H54 (cell line): ENCODE results near the gene ZNF385C.

Source experiments
- DNase-seq: peaks from one replicate; pipeline ENCODE4 v3.0.0; 2011; ENCODE audit warnings: low spot score, mixed read lengths; ENCODE audit not compliant: insufficient read length
- FAIRE-seq: peaks from 3 replicates; lab custom pipeline; 2011; peaks lifted over from hg19 to GRCh38; lab: Jason Lieb, UNC
- POLR2A ChIP-seq: IDR thresholded peaks from 2 replicates; pipeline ENCODE4 v1.6.1; 2011; ENCODE audit warnings: low read depth, mild to moderate bottlenecking, low read length

Gene ZNF385C

DNA sequence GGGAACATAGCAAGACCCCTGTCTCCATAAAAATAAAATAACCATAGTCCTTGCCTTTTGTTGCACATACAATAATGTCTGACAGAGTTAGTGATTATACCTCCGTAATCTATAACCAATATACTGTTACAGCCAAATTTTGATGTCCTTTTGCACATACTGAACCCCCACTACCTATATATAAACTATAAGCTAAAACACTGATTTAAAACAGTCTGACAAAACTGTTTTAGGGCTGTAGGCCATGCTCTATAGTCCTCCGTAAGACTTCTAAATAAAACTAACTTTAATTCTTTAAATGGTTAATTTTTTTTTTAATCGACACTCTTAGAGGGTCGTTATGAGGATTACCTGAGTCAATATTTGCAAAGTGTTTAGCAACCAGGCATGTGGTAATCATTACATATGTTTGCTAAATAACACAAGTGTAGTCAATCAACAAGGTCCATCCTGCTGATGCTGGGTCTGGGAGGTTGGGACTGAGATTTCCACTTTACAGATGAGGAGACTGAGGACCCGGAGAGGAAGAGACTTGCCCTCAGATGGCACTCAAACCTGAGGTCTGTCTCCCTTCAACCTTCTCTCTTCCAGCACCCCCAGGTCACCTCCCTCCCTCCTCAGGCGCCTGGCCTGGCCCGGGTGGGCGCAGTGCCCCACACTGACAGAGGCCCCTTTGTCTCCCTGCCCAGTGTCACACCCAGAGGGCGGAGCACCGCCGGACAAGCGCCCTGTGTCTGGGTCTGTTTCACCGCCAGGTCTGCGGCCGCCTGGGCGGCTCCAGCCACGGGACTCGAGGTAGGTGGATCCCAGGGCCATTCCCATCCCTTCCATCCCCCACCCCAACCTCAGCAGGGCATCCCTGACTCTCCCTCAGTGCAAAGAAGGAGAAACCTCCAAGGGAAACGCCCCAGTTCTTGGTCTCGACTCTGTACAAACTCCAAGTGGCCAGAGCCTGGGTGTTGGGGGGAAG lies 10.3 kb downstream of the ZNF385C start:
- DNase-seq (no peak), FAIRE-seq (no peak)
- no peak for TF ChIP-seq POLR2A

DNA sequence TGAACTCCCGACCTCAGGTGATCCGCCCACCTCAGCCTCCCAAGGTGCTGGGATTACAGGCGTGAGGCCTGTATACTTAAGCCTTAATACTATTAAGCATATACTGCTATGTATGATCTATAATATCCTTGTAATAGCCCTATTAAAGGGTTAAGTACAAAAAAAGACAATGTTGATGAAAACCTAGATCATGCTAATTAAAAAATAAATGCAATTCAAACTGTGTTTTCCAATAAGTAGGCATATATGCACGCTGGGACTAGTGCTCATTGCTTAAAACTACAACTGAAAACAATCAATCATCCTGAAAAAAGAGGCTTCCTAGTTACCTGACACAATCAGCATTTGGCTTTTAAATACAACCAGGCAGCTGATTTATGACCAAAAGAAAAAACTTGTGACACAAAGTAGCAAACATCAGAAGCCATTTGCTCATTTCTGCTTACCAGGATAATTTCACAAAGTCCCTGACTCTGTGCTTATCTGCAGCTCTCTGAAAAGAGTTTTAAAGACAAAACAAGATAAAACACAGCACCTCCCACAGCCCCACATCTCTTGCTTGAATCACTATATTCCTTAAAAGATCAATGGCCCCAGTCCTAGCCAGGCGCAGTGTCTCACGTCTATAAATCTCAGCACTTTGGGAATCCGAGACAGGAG lies 11.1 kb downstream of the ZNF385C start:
- no peak for FAIRE-seq
- TF ChIP-seq POLR2A, result no peak

GRCh38 chr17:42081516-42082129 lies 16.6 kb downstream of the ZNF385C start:
- TF ChIP-seq POLR2A, result no peak
- FAIRE-seq, result no peak
- no peak for DNase-seq

More for the DNA sequence above, 11.1 kb downstream of the ZNF385C start:
- no peak for DNase-seq

DNA sequence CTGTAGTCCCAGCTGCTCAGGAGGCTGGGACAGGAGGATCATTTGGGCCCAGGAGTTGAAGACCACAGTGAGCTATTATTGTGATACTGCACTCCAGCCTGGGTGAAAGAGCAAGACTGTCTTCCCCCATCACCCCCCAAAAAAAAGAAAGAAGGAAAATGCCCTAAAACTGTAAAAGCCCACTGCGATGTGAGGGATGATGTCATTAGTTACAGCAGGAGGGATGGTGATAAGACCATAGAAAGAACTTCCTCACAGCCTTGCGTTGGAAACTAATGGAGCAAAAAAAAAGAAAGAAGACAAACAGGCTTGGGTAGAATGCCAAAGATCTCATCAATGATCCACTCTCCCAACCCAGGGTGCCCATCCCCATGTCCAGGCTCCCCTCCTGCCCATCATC lies 18.7 kb downstream of the ZNF385C start:
- no peak for FAIRE-seq
- DNase-seq, result no peak
- TF ChIP-seq POLR2A, result no peak

GRCh38 chr17:42078396-42079043 lies 19.8 kb downstream of the ZNF385C start:
- no peak for TF ChIP-seq POLR2A
- DNase-seq (no peak), FAIRE-seq (no peak)

- DNase-seq (no peak), FAIRE-seq (no peak)
- TF ChIP-seq POLR2A, result no peak
Observed at GRCh38 chr17:42077755-42078154, 20.5 kb downstream of the ZNF385C start.

DNA sequence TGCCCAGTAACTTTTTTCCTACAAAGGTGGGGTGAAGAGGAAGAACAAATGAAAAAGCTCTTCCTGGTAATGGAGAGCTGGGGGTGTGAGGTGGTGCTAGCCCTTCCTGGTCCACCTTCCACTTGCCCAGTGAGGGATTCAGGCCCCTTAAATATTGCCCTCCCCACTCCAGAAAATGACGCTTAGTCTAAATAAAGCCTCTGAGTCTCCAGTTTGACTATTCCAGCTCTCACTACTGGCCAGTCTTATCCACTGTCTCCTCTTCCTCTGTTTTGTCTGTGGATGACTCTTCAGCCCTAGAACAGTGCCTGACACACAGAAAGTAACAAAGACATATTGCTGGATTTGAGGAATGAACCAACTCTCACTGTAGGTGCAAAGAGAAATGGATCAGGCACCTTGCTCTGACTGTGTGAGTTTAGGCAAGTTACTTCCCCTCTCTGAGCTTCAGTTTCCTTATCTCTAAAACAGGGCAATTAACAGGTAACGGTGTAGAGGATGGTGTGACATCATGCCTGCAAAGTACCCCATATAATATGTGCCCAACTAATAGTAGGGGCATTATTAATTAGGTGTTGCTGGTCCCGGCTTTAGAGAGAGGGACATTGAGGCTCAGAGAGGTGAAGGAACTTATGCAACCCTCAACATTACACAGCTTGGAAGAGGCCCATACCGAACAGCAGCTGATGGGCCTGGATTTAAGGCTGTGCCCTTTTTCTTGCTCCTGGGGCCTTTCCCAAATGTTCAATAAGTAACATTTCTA lies 21.3 kb downstream of the ZNF385C start:
- no peak for TF ChIP-seq POLR2A
- DNase-seq, result no peak
- FAIRE-seq, result no peak

- no peak for TF ChIP-seq POLR2A
- DNase-seq (no peak), FAIRE-seq (no peak)
Observed at GRCh38 chr17:42075789-42076188, 22.5 kb downstream of the ZNF385C start.

DNA sequence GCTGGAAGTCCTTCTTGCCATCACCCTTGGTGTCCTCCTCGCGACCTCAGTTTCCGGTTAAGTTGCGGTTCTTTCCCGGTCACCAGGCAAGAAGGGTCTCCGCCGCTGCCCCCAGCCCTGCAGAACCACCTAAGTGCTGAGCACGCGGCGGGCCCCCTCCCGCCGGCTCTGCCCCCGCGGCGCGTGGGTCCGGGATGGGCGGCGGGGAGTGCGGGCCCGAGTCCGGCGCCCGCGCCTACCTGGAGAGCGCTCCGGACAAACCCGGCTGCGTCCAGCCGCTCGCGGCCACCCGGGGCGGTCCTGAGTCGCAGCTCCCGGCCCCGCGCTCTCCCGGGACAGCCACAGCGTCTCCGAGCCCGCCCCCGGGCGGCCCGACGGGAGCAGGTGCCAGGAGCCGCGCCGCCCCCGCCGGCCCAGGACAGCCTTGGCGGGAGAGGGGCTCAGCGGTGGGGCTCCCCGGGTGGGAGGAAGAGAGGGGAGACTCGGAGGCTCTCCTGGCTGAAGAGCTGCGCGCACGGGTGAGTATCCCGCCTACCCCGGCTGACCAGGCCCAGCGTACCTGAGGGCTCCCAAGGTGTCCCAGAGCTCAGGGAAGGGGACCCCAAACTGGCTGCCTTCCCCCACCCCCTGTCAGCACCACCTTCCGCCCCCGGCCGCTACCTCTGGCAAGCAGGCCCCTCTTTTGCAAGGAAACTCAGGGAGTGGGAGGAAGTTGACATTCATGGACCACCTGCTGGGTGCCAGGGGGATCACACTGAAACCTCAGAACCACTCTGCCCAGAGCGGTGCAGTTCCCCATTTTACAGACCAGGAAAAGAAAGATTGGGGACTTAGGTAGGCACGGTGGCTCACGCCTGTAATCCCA lies 25.7 kb downstream of the ZNF385C start:
- DNase-seq, result no peak
- no peak for FAIRE-seq
- TF ChIP-seq POLR2A, result no peak

DNA sequence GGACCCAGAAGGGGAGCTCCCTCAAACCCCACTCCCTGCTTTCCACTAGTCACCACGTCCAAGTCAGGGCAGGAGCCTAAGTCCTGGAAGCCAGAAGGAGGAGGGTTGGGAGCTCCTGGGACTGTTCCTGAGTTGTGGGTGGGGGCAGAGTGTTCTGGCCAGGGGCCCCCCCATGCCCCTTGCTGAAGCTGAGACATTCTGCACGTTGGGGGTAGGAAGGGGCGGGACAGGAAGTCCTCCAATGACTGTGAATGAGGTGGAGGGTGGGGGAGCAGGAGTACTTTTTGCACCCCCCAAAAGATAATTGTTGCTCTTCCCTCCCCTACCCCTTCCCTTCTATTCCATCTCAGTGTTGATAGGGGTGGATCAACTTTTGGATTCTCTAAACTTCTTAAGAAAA lies 26.5 kb downstream of the ZNF385C start:
- FAIRE-seq (no peak), DNase-seq (no peak)
- no peak for TF ChIP-seq POLR2A

GRCh38 chr17:42068979-42069378 lies 29.3 kb downstream of the ZNF385C start:
- DNase-seq (no peak), FAIRE-seq (no peak)
- TF ChIP-seq POLR2A, result no peak
